HL-60 (cell line): Measurements from ENCODE around the gene SLC22A7.

Experiments
- POLR2AphosphoS5 ChIP-seq: IDR thresholded peaks from 2 replicates; pipeline ENCODE4 v1.6.1; 2012; ENCODE audit warnings: low read depth
- SPI1 ChIP-seq: IDR thresholded peaks from 2 replicates; pipeline ENCODE4 v1.6.1; 2012; ENCODE audit warnings: low read depth, mild to moderate bottlenecking, borderline replicate concordance
- TF ChIP-seq, protein P1 (sequence below): IDR thresholded peaks from one replicate; pipeline ENCODE4 v1.5.1; 2011; ENCODE audit warnings: low read length, control low read depth, inconsistent platforms; ENCODE audit not compliant: insufficient read depth
- TF ChIP-seq, protein P2 (sequence below): IDR thresholded peaks from 2 replicates; pipeline ENCODE4 v1.6.1; 2012; ENCODE audit warnings: low read depth; ENCODE audit not compliant: insufficient replicate concordance

DNA sequence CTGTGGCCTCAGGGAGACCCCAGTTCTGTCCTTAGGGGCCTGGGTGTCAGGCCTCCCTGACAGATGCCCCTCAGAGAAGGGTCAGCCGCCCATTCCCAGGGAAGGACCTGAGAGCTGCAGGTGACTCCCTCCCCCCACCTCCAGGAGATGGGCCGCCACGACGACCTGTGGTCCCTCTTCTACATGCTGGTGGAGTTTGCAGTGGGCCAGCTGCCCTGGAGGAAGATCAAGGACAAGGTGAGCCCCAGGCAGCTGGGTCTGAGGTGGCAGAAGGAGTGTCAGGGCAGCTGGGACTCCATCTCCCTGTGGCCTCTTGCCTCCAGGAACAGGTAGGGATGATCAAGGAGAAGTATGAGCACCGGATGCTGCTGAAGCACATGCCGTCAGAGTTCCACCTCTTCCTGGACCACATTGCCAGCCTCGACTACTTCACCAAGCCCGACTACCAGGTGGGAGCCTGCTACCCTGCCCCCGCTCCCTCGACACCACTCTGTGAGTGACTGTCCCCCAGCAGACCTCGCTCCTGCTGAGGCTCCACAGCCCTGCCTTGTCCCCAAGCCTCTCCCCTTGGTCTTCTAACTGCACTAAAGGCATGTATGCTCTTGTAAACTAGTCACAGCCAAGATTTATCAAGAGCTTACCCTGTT, 42.5 kb upstream of the SLC22A7 start:
- TF ChIP-seq, protein P1, sequence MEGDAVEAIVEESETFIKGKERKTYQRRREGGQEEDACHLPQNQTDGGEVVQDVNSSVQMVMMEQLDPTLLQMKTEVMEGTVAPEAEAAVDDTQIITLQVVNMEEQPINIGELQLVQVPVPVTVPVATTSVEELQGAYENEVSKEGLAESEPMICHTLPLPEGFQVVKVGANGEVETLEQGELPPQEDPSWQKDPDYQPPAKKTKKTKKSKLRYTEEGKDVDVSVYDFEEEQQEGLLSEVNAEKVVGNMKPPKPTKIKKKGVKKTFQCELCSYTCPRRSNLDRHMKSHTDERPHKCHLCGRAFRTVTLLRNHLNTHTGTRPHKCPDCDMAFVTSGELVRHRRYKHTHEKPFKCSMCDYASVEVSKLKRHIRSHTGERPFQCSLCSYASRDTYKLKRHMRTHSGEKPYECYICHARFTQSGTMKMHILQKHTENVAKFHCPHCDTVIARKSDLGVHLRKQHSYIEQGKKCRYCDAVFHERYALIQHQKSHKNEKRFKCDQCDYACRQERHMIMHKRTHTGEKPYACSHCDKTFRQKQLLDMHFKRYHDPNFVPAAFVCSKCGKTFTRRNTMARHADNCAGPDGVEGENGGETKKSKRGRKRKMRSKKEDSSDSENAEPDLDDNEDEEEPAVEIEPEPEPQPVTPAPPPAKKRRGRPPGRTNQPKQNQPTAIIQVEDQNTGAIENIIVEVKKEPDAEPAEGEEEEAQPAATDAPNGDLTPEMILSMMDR = no peak
- TF ChIP-seq SPI1 (no peak), POLR2AphosphoS5 (no peak)
- TF ChIP-seq, protein P2, sequence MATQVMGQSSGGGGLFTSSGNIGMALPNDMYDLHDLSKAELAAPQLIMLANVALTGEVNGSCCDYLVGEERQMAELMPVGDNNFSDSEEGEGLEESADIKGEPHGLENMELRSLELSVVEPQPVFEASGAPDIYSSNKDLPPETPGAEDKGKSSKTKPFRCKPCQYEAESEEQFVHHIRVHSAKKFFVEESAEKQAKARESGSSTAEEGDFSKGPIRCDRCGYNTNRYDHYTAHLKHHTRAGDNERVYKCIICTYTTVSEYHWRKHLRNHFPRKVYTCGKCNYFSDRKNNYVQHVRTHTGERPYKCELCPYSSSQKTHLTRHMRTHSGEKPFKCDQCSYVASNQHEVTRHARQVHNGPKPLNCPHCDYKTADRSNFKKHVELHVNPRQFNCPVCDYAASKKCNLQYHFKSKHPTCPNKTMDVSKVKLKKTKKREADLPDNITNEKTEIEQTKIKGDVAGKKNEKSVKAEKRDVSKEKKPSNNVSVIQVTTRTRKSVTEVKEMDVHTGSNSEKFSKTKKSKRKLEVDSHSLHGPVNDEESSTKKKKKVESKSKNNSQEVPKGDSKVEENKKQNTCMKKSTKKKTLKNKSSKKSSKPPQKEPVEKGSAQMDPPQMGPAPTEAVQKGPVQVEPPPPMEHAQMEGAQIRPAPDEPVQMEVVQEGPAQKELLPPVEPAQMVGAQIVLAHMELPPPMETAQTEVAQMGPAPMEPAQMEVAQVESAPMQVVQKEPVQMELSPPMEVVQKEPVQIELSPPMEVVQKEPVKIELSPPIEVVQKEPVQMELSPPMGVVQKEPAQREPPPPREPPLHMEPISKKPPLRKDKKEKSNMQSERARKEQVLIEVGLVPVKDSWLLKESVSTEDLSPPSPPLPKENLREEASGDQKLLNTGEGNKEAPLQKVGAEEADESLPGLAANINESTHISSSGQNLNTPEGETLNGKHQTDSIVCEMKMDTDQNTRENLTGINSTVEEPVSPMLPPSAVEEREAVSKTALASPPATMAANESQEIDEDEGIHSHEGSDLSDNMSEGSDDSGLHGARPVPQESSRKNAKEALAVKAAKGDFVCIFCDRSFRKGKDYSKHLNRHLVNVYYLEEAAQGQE = no peak
